HepG2 (cell line): ENCODE measurements around the gene AANAT. TPM values are rescaled to one million over a fixed set of nuclear protein-coding genes. Genes with fewer than 3 reads are reported as not detected.

Experiments
- ATAC-seq: fragments of 200-7000 bp; cut with Tn5 transposase; 3 replicates; pipeline ENCODE4 v1.9.1; 2020; ENCODE audit warnings: mild to moderate bottlenecking, moderate library complexity
- BruUV-seq: library from RNA; stranded (reverse); fragments of 400-500 nt; replicated peaks from 2 replicates; lab custom pipeline; 2021; lab: Mats Ljungman, UMichigan
- CTCF ChIA-PET: fragments of 300-600 bp; formaldehyde crosslinking; extraction: SDS; loops from one replicate; lab custom pipeline; 2021; ENCODE audit warnings: low total read pairs, inconsistent platforms, low intra/inter-chr PET ratio; lab: Yijun Ruan, JAX
- POLR2A ChIA-PET: fragments of 350-600 bp; sonication (Branson Sonifier 250); formaldehyde crosslinking; loops from one replicate; lab custom pipeline; 2020; ENCODE audit warnings: antibody characterized with exemption, inconsistent platforms; lab: Yijun Ruan, JAX
- DNase-seq: peaks from one replicate; pipeline ENCODE4 v3.0.0-alpha.2; 2015; ENCODE audit warnings: low spot score
- FAIRE-seq: peaks from 3 replicates; lab custom pipeline; 2011; peaks lifted over from hg19 to GRCh38; lab: Jason Lieb, UNC
- H2AFZ ChIP-seq: one replicate; pipeline ENCODE4 v1.6.1; 2011; ENCODE audit warnings: low read length, inconsistent platforms
- H3K27ac ChIP-seq: fragments of 300-600 bp; 3 replicates; pipeline ENCODE4 v1.8.0; 2011; ENCODE audit warnings: mixed run types, mild to moderate bottlenecking, mixed read lengths, low read length, inconsistent platforms; ENCODE audit not compliant: insufficient read depth; ENCODE audit errors: extremely low read length
- H3K27me3 ChIP-seq, 2 experiments: fragments of 200-600 bp in 1 of 2; 2 replicates in 1 of 2; 3 replicates in 1 of 2; pipeline versions ENCODE4 v1.6.0 to v1.8.0; 2011; ENCODE audit warnings: low read length in 2 of 2, mild to moderate bottlenecking in 2 of 2, moderate library complexity in 2 of 2, inconsistent platforms in 1 of 2; ENCODE audit not compliant: insufficient read depth in 2 of 2, control insufficient read depth in 1 of 2
- H3K36me3 ChIP-seq, 2 experiments: fragments of 200-600 bp in 1 of 2; replicated peaks in 1 of 2; 2 replicates in 1 of 2; 3 replicates in 1 of 2; pipeline versions ENCODE4 v1.5.1 to v1.8.0; 2011; ENCODE audit warnings: low read length in 2 of 2, inconsistent platforms in 1 of 2; ENCODE audit not compliant: insufficient read depth in 2 of 2, control insufficient read depth in 1 of 2
- H3K4me1 ChIP-seq: 2 replicates; pipeline ENCODE4 v1.5.1; 2012; ENCODE audit warnings: low read length, inconsistent platforms; ENCODE audit not compliant: insufficient read depth
- H3K4me2 ChIP-seq: 2 replicates; pipeline ENCODE4 v1.6.0; 2011; ENCODE audit warnings: low read depth, low read length, inconsistent platforms
- H3K4me3 ChIP-seq, 3 experiments: fragments of 200-600 bp in 1 of 3; sonication (generic), shearing (Covaris generic) in 1 of 3; replicated peaks in 1 of 3; 2 replicates each; pipeline ENCODE4 v1.5.1; 2011 to 2016; ENCODE audit warnings: low read length in 3 of 3, inconsistent platforms in 2 of 3, low read depth in 2 of 3, mild to moderate bottlenecking in 2 of 3, control low read depth in 1 of 3, mixed read lengths in 1 of 3; ENCODE audit not compliant: insufficient read depth in 1 of 3
- H3K79me2 ChIP-seq: one replicate; pipeline ENCODE4 v1.6.1; 2011; ENCODE audit warnings: low read length, inconsistent platforms; ENCODE audit not compliant: insufficient read depth
- H3K9ac ChIP-seq: 2 replicates; pipeline ENCODE4 v1.6.0; 2011; ENCODE audit warnings: mild to moderate bottlenecking, low read depth, low read length, inconsistent platforms; ENCODE audit not compliant: insufficient read depth
- H3K9me3 ChIP-seq: 2 replicates; pipeline ENCODE4 v1.5.1; 2012; ENCODE audit warnings: mild to moderate bottlenecking, low read length
- H4K20me1 ChIP-seq: 2 replicates; pipeline ENCODE4 v1.6.0; 2011; ENCODE audit warnings: inconsistent platforms, mild to moderate bottlenecking, low read length, moderate library complexity; ENCODE audit not compliant: insufficient read depth
- HINFP ChIP-seq: sonication (generic); formaldehyde crosslinking; IDR thresholded peaks from 2 replicates; pipeline ENCODE4 v1.4.0; 2020; ENCODE audit warnings: low read depth, mild to moderate bottlenecking, missing genetic modification reagents
- HMGXB3 ChIP-seq: sonication (generic); formaldehyde crosslinking; IDR thresholded peaks from 2 replicates; pipeline ENCODE4 v1.4.0; 2020; ENCODE audit warnings: missing genetic modification reagents, borderline replicate concordance
- HNRNPL ChIP-seq: fragments of 200-400 bp; formaldehyde crosslinking; IDR thresholded peaks from 2 replicates; pipeline ENCODE4 v1.6.1; 2017; ENCODE audit warnings: mild to moderate bottlenecking, low read depth, low read length
- MLX ChIP-seq: IDR thresholded peaks from 2 replicates; pipeline ENCODE4 v1.6.1; 2016
- MXD4 ChIP-seq: IDR thresholded peaks from 2 replicates; pipeline ENCODE4 v1.6.1; 2016; ENCODE audit warnings: mild to moderate bottlenecking, missing biosample characterization, missing genetic modification reagents
- PATZ1 ChIP-seq: sonication (generic); formaldehyde crosslinking; IDR thresholded peaks from 2 replicates; pipeline ENCODE4 v1.4.0; 2020; ENCODE audit warnings: missing genetic modification reagents
- PLSCR1 ChIP-seq: sonication (generic); formaldehyde crosslinking; IDR thresholded peaks from 2 replicates; pipeline ENCODE4 v1.5.0; 2020; ENCODE audit warnings: missing genetic modification reagents, mild to moderate bottlenecking, borderline replicate concordance
- POLR2AphosphoS2 ChIP-seq: IDR thresholded peaks from 2 replicates; pipeline ENCODE4 v1.6.1; 2011; ENCODE audit warnings: low read depth, low read length, improper control_type of control experiment
- SAFB2 ChIP-seq: sonication (generic); formaldehyde crosslinking; IDR thresholded peaks from 2 replicates; pipeline ENCODE4 v1.5.1; 2020; ENCODE audit warnings: missing genetic modification reagents, low read depth, mild to moderate bottlenecking, borderline replicate concordance
- ZNF678 ChIP-seq: sonication (generic); formaldehyde crosslinking; IDR thresholded peaks from 2 replicates; pipeline ENCODE4 v1.4.0; 2020; ENCODE audit warnings: mild to moderate bottlenecking, missing genetic modification reagents
- WGBS: methylation state at CpG from one replicate; pipeline ENCODE4 v1.1.6; 2017; ENCODE audit warnings: low lambda C conversion rate; 5-methylcytosine and 5-hydroxymethylcytosine counted together
- in situ Hi-C: cut with HindIII; loops from 2 replicates; pipeline ENCODE4 v1.10.0; 2017; ENCODE audit warnings: low pct_unique_long_range_greater_than_20kb; ENCODE audit not compliant: extremely low pct_ligation_motif_present
- intact Hi-C: fragments of 100-400 bp; cut with micrococcal nuclease; formaldehyde crosslinking; loops from one replicate; pipeline ENCODE4 v1.10.0; 2022; ENCODE audit not compliant: unreplicated experiment
- polyA plus RNA-seq, 8 experiments: library from polyadenylated mRNA; depleted of rRNA in 3 of 8; stranded (reverse) in 7 of 8; unstranded in 1 of 8; fragments of >200 nt; fragmentation: Illumina TruSeq in 4 of 8; extraction: Trizol in 4 of 8; gene quantifications; 2 replicates each; pipeline versions ENCODE4 v1.2.1 to v1.2.3, GENCODE V29; 2011 to 2016; ENCODE audit warnings: low read depth in 4 of 8, missing spikeins in 1 of 8, mixed read lengths in 1 of 8; ENCODE audit not compliant: insufficient read depth in 1 of 8
- total RNA-seq, 5 experiments: library from RNA; depleted of rRNA; stranded (reverse); fragments of >200 nt; fragmentation: Illumina TruSeq; extraction: Trizol; gene quantifications; 2 replicates each; pipeline ENCODE4 v1.2.3, GENCODE V29; 2016; ENCODE audit warnings: low read depth in 1 of 5

The AANAT gene
- total and polyA plus RNA-seq, 2 of the 13 experiments (the other 11 are each of a cell fraction or from before 2014, with no cell fraction given) = 0.07 TPM; not detected in 1

- TF ChIP-seq MLX (no peak), PATZ1 (CRISPR knock-in tag) (0 out of 2 replicates have a peak, but pooled peaks have one; percentile 6), HINFP (CRISPR knock-in tag) (0 out of 2 replicates have a peak, but pooled peaks have one; percentile 60)
Measured at GRCh38 chr17:76492123-76492988, 25.0 kb downstream of the AANAT start (continued).

- POLR2A ChIA-PET = interaction anchor here (0.9 to 12.2 kb wide), 9 partner anchors 7 to 178 kb away, joined by 3 to 252 read pairs (median 3); partner anchors contain the start of genes PRPSAP1 and RHBDF2
- 12% methylated on average over 15 of the region's 15 CpGs for WGBS
- Histone ChIP-seq H3K79me2 (peaks cover 10% of the 10 kb centered on the region), H2AFZ (no peak overlapping the region), H3K27me3 (no peaks in the 10 kb centered on the region), H3K4me3 (peak overlapping the region; percentile 1 to 47 (median 9); a peak in 2 of 6 replicates), H3K4me2 (peak overlapping the region; percentile 72), H3K9me3 (no peaks in the 10 kb centered on the region), H3K4me1 (peaks cover 73% of the 10 kb centered on the region), H4K20me1 (peaks cover 38% of the 10 kb centered on the region; the same call in 1 of the 2 replicates), H3K27ac (no peak overlapping the region), H3K9ac (peak overlapping the region; percentile 43), H3K36me3 (0 out of 5 replicates have a peak, but pooled peaks cover 0 to 1% of the 10 kb centered on the region in 2 experiments)
- no TSS peak for BruUV-seq
- CTCF ChIA-PET = no interaction called here
- FAIRE-seq (no peak), ATAC-seq (peak; percentile 28), DNase-seq (no peak)
- in situ Hi-C loops = no loop called here
- intact Hi-C loops = no loop called here
- TF ChIP-seq HNRNPL (peak; percentile 95), SAFB2 (no peak), ZNF678 (CRISPR knock-in tag) (no peak), MXD4 (CRISPR knock-in tag) (0 out of 2 replicates have a peak, but pooled peaks have one; percentile 25), POLR2AphosphoS2 (no peak), PLSCR1 (CRISPR knock-in tag) (no peak), HMGXB3 (CRISPR knock-in tag) (peak; percentile 54; the same call in 1 of the 2 replicates)
Measured at GRCh38 chr17:76492989-76493501, 25.6 kb downstream of the AANAT start.
